Anterior cingulate cortex (tissue), 58 donors: ENCODE data around the gene OSBPL7.

Experiments used
- DNase-seq, 58 donors: peaks; one replicate each; lab custom pipeline; 2025; lab: John Stamatoyannopoulos, UW

Gene OSBPL7

GRCh38 chr17:47821424-47822391, at the start of gene OSBPL7:
Gene OSBPL7 (minus strand): TSS chr17:47821794. CDS start chr17:47820278, 1,516 bp downstream.
- peak in 56 of 58 donors; percentile 6 to 88 (median 72) for DNase-seq

GRCh38 chr17:47871048-47871447, 49.5 kb upstream of the OSBPL7 start:
- no peak for DNase-seq

- no peak for DNase-seq
Observed at GRCh38 chr17:47870056-47870455, 48.5 kb upstream of the OSBPL7 start.

GRCh38 chr17:47869114-47869513, 47.5 kb upstream of the OSBPL7 start:
- no peak for DNase-seq

- no peak for DNase-seq
Observed at GRCh38 chr17:47867813-47868533, 46.4 kb upstream of the OSBPL7 start.

- DNase-seq: no peak
Observed at GRCh38 chr17:47866941-47867340, 45.3 kb upstream of the OSBPL7 start.

GRCh38 chr17:47864791-47865216, 43.2 kb upstream of the OSBPL7 start:
- no peak for DNase-seq

- no peak for DNase-seq
Observed at GRCh38 chr17:47862621-47863440, 41.2 kb upstream of the OSBPL7 start.

- DNase-seq: no peak
Observed at GRCh38 chr17:47860386-47860785, 38.8 kb upstream of the OSBPL7 start.

GRCh38 chr17:47857551-47858455, 36.2 kb upstream of the OSBPL7 start:
- no peak for DNase-seq

GRCh38 chr17:47856830-47857229, 35.2 kb upstream of the OSBPL7 start:
- no peak for DNase-seq

GRCh38 chr17:47855737-47856136, 34.1 kb upstream of the OSBPL7 start:
- no peak for DNase-seq

GRCh38 chr17:47853616-47854015, 32.0 kb upstream of the OSBPL7 start:
- no peak for DNase-seq

- no peak for DNase-seq
Observed at GRCh38 chr17:47852113-47852949, 30.7 kb upstream of the OSBPL7 start.

GRCh38 chr17:47851764-47852112, 30.1 kb upstream of the OSBPL7 start:
- no peak for DNase-seq

- peak in 1 of 58 donors; percentile 11 for DNase-seq
Observed at GRCh38 chr17:47850692-47851573, 29.3 kb upstream of the OSBPL7 start, which contains the start of gene SP6. Gene SP6 (minus strand): TSS chr17:47851163. CDS start chr17:47848429, 2,734 bp downstream.

GRCh38 chr17:47850373-47850691, 28.7 kb upstream of the OSBPL7 start:
- DNase-seq: no peak

- no peak for DNase-seq
Observed at GRCh38 chr17:47848198-47848513, 26.6 kb upstream of the OSBPL7 start.
